HCT116 (cell line): ENCODE results near the gene SFXN2. TPM values are rescaled to one million over a fixed set of nuclear protein-coding genes. Genes with fewer than 3 reads are reported as not detected.

Experiments
- ATAC-seq: fragments of 200-7000 bp; cut with Tn5 transposase; 2 replicates; pipeline ENCODE4 v1.9.1; 2020; ENCODE audit warnings: mild to moderate bottlenecking, moderate library complexity
- BruUV-seq: library from RNA; stranded (reverse); fragments of 400-500 nt; replicated peaks from 2 replicates; lab custom pipeline; 2021; lab: Mats Ljungman, UMichigan
- CTCF ChIA-PET: fragments of 300-600 bp; sonication (Branson Sonifier 250); formaldehyde crosslinking; loops from one replicate; lab custom pipeline; 2021; ENCODE audit warnings: antibody characterized with exemption; lab: Charles Lee
- POLR2A ChIA-PET: fragments of 300-600, 350-600 bp; sonication (Branson Sonifier 250); formaldehyde crosslinking; loops from one replicate; lab custom pipeline; 2021; ENCODE audit warnings: antibody characterized with exemption; lab: Charles Lee
- RAD21 ChIA-PET, 2 experiments: fragments of 300-600 bp; sonication (Branson Sonifier 250); formaldehyde crosslinking; loops; one replicate each; lab custom pipeline; 2023; ENCODE audit warnings: low total read pairs in 2 of 2; ENCODE audit not compliant: uncharacterized antibody in 2 of 2, unreplicated experiment in 2 of 2, low non-redundant PET in 1 of 2; lab: Charles Lee
- DNase-seq: peaks from one replicate; pipeline ENCODE4 v3.0.0-alpha.2; 2010; ENCODE audit warnings: low read depth, low spot score
- H2AFZ ChIP-seq: fragments of 200-600 bp; shearing (Covaris generic), sonication (generic); 2 replicates; pipeline ENCODE4 v1.6.1; 2017; ENCODE audit warnings: low read depth, mixed run types, mixed read lengths, antibody characterized with exemption, low read length; ENCODE audit not compliant: poor library complexity, severe bottlenecking
- H3K27ac ChIP-seq: 2 replicates; pipeline ENCODE4 v1.5.1; 2012; ENCODE audit warnings: low read depth, low read length
- H3K27me3 ChIP-seq: fragments of 200-600 bp; sonication (generic); 2 replicates; pipeline ENCODE4 v1.6.1; 2016; ENCODE audit warnings: mixed run types, low read length, mixed read lengths; ENCODE audit not compliant: insufficient read depth
- H3K36me3 ChIP-seq, 2 experiments: fragments of 200-500 bp in 1 of 2; fragments of 200-600 bp in 1 of 2; sonication (Bioruptor generic) in 1 of 2; sonication (generic) in 1 of 2; 2 replicates each; pipeline versions ENCODE4 v1.5.1 to v1.6.1; 2014 to 2016; ENCODE audit warnings: low read length in 2 of 2, inconsistent platforms in 1 of 2, mixed read lengths in 1 of 2, mixed run types in 1 of 2; ENCODE audit not compliant: insufficient read depth in 2 of 2, control insufficient read depth in 1 of 2
- H3K4me1 ChIP-seq, 2 experiments: fragments of 200-600 bp in 1 of 2; sonication (generic) in 1 of 2; 2 replicates each; pipeline versions ENCODE4 v1.5.1 to v1.6.1; 2012 to 2017; ENCODE audit warnings: low read length in 2 of 2, inconsistent platforms in 1 of 2, mild to moderate bottlenecking in 1 of 2, mixed read lengths in 1 of 2, mixed run types in 1 of 2, moderate library complexity in 1 of 2; ENCODE audit not compliant: insufficient read depth in 2 of 2, control insufficient read depth in 1 of 2
- H3K4me2 ChIP-seq: fragments of 200-600 bp; sonication (generic); 2 replicates; pipeline ENCODE4 v1.6.1; 2017; ENCODE audit warnings: mixed run types, low read length, mixed read lengths
- H3K4me3 ChIP-seq, 2 experiments: fragments of 200-600 bp in 1 of 2; sonication (generic) in 1 of 2; replicated peaks in 1 of 2; 2 replicates each; pipeline ENCODE4 v1.5.1; 2011 to 2016; ENCODE audit warnings: low read length in 2 of 2, control low read depth in 1 of 2, low read depth in 1 of 2, mild to moderate bottlenecking in 1 of 2, mixed read lengths in 1 of 2, mixed run types in 1 of 2
- H3K79me2 ChIP-seq: fragments of 200-600 bp; sonication (generic); 2 replicates; pipeline ENCODE4 v1.6.1; 2017; ENCODE audit warnings: mild to moderate bottlenecking, mixed run types, low read length, moderate library complexity, mixed read lengths; ENCODE audit not compliant: insufficient read depth
- H3K9ac ChIP-seq: fragments of 200-600 bp; sonication (generic); 2 replicates; pipeline ENCODE4 v1.6.1; 2016; ENCODE audit warnings: low read length, mixed read lengths
- H3K9me2 ChIP-seq: fragments of 200-600 bp; sonication (generic), shearing (Covaris generic); 2 replicates; pipeline ENCODE4 v1.6.1; 2017; ENCODE audit warnings: mixed run types, mild to moderate bottlenecking, moderate library complexity; ENCODE audit not compliant: insufficient read depth
- H3K9me3 ChIP-seq, 2 experiments: fragments of 200-500 bp in 1 of 2; fragments of 200-600 bp in 1 of 2; sonication (Bioruptor generic) in 1 of 2; sonication (generic) in 1 of 2; 2 replicates each; pipeline ENCODE4 v1.6.1; 2014 to 2017; ENCODE audit warnings: low read length in 2 of 2, mixed read lengths in 2 of 2, inconsistent platforms in 1 of 2, low read depth in 1 of 2, mild to moderate bottlenecking in 1 of 2, mixed run types in 1 of 2, moderate library complexity in 1 of 2; ENCODE audit not compliant: control insufficient read depth in 1 of 2, insufficient read depth in 1 of 2
- H4K20me1 ChIP-seq: fragments of 200-600 bp; sonication (generic), shearing (Covaris generic); 2 replicates; pipeline ENCODE4 v1.6.1; 2017; ENCODE audit warnings: mixed run types, mild to moderate bottlenecking, moderate library complexity; ENCODE audit not compliant: insufficient read depth
- CBX3 ChIP-seq: IDR thresholded peaks from 2 replicates; pipeline ENCODE4 v1.6.1; 2012; ENCODE audit warnings: low read depth
- CEBPB ChIP-seq: IDR thresholded peaks from 2 replicates; pipeline ENCODE4 v1.6.1; 2012; ENCODE audit warnings: low read depth
- EGR1 ChIP-seq: IDR thresholded peaks from 2 replicates; pipeline ENCODE4 v1.6.1; 2012; ENCODE audit warnings: low read depth
- FOSL1 ChIP-seq: IDR thresholded peaks from 2 replicates; pipeline ENCODE4 v1.6.1; 2012; ENCODE audit warnings: low read depth
- RAD21 ChIP-seq: IDR thresholded peaks from 2 replicates; pipeline ENCODE4 v1.6.1; 2012; ENCODE audit warnings: low read depth, mild to moderate bottlenecking
- SRF ChIP-seq: IDR thresholded peaks from 2 replicates; pipeline ENCODE4 v1.6.1; 2012; ENCODE audit warnings: low read depth
- ZFX ChIP-seq: fragments of 450-650 bp; IDR thresholded peaks from 2 replicates; pipeline ENCODE4 v1.6.1; 2017
- intact Hi-C: fragments of 100-400 bp; cut with micrococcal nuclease; formaldehyde crosslinking; loops from 2 replicates; pipeline ENCODE4 v1.10.0; 2022
- total RNA-seq: library from RNA; stranded (reverse); gene quantifications from one replicate; pipeline ENCODE4 v1.2.1, GENCODE V29; 2021; ENCODE audit not compliant: unreplicated experiment
- TF ChIP-seq, protein P1 (sequence below): IDR thresholded peaks from 2 replicates; pipeline ENCODE4 v1.6.1; 2012; ENCODE audit warnings: low read depth
- TF ChIP-seq, protein P2 (sequence below): IDR thresholded peaks from 2 replicates; pipeline ENCODE4 v1.6.1; 2011; ENCODE audit warnings: mild to moderate bottlenecking, low read length, moderate library complexity; ENCODE audit not compliant: insufficient replicate concordance; ENCODE audit errors: extremely low read depth

SFXN2 gene
- total RNA-seq, 1 experiment from 2014 or later, result 22.9 TPM

DNA sequence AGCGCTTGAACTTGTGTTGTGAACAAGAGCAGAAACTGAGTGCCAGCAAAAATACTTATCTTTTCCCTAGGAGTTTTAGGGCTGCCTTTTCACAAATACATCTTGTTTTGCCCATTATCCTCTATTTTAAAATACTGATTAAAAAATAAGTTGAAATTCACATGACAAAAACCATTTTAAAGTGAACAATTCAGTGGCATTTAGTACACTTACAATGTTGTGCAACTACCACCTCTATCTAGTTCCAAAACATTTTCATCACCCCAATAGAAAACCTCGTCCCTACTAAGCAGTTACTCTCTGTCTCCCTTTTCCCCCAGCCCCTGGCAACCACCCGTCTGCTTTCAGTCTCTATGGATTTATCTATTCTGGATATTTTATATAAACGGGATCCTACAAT is 30.7 kb downstream of the SFXN2 start:
- no peak for TF ChIP-seq FOSL1
- TF ChIP-seq RAD21, result no peak
- TF ChIP-seq CEBPB, result no peak
- no peak for TF ChIP-seq ZFX
- TF ChIP-seq, protein P1, sequence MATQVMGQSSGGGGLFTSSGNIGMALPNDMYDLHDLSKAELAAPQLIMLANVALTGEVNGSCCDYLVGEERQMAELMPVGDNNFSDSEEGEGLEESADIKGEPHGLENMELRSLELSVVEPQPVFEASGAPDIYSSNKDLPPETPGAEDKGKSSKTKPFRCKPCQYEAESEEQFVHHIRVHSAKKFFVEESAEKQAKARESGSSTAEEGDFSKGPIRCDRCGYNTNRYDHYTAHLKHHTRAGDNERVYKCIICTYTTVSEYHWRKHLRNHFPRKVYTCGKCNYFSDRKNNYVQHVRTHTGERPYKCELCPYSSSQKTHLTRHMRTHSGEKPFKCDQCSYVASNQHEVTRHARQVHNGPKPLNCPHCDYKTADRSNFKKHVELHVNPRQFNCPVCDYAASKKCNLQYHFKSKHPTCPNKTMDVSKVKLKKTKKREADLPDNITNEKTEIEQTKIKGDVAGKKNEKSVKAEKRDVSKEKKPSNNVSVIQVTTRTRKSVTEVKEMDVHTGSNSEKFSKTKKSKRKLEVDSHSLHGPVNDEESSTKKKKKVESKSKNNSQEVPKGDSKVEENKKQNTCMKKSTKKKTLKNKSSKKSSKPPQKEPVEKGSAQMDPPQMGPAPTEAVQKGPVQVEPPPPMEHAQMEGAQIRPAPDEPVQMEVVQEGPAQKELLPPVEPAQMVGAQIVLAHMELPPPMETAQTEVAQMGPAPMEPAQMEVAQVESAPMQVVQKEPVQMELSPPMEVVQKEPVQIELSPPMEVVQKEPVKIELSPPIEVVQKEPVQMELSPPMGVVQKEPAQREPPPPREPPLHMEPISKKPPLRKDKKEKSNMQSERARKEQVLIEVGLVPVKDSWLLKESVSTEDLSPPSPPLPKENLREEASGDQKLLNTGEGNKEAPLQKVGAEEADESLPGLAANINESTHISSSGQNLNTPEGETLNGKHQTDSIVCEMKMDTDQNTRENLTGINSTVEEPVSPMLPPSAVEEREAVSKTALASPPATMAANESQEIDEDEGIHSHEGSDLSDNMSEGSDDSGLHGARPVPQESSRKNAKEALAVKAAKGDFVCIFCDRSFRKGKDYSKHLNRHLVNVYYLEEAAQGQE, result no peak
- no peak for TF ChIP-seq CBX3
- TF ChIP-seq, protein P2, sequence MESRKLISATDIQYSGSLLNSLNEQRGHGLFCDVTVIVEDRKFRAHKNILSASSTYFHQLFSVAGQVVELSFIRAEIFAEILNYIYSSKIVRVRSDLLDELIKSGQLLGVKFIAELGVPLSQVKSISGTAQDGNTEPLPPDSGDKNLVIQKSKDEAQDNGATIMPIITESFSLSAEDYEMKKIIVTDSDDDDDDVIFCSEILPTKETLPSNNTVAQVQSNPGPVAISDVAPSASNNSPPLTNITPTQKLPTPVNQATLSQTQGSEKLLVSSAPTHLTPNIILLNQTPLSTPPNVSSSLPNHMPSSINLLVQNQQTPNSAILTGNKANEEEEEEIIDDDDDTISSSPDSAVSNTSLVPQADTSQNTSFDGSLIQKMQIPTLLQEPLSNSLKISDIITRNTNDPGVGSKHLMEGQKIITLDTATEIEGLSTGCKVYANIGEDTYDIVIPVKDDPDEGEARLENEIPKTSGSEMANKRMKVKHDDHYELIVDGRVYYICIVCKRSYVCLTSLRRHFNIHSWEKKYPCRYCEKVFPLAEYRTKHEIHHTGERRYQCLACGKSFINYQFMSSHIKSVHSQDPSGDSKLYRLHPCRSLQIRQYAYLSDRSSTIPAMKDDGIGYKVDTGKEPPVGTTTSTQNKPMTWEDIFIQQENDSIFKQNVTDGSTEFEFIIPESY, result no peak
- no peak for TF ChIP-seq SRF
- TF ChIP-seq EGR1, result no peak
- peaks cover 24% of the 10 kb centered on the region for H3K79me2 ChIP-seq
- POLR2A ChIA-PET, result no interaction called here

More for the DNA sequence above, 30.7 kb downstream of the SFXN2 start:
- no peak for ATAC-seq
- Histone ChIP-seq H3K4me2 (peak overlapping the region; percentile 91), H4K20me1 (no peaks in the 10 kb centered on the region), H3K27me3 (no peaks in the 10 kb centered on the region), H3K9me3 (no peaks in the 10 kb centered on the region), H2AFZ (no peak overlapping the region), H3K9ac (no peak overlapping the region), H3K27ac (no peak overlapping the region), H3K9me2 (peaks cover 8% of the 10 kb centered on the region; the same call in 1 of the 2 replicates), H3K4me3 (peak overlapping the region; percentile 79 to 90), H3K36me3 (no peaks in the 10 kb centered on the region), H3K4me1 (peaks cover 3 to 14% of the 10 kb centered on the region in 2 experiments; a peak in 3 of 4 replicates)
- ChIA-PET RAD21 (no interaction called here), CTCF (interaction anchor here (1.6 kb wide), 1 partner anchor 156 kb away, joined by 3 read pairs; no protein-coding TSS in a partner anchor)
- BruUV-seq, result no TSS peak
- intact Hi-C loops, result no loop called here
- no peak for DNase-seq
